HG03457 (cell line): ENCODE data around the gene P2RX6.
A peak's percentile ranks its signal among the peaks of the same experiment; 100 is the strongest.
"Not testable (repeated sequence)": the region's sequence is repeated elsewhere in the genome, so short reads cannot be mapped to it uniquely, and the experiment has no call there.

Experiments
- ATAC-seq: cut with Tn5 transposase; IDR thresholded peaks from one replicate; pipeline ENCODE4 v1.9.1; 2021; ENCODE audit warnings: moderate number of reproducible peaks; ENCODE audit not compliant: unreplicated experiment

Gene P2RX6

DNA sequence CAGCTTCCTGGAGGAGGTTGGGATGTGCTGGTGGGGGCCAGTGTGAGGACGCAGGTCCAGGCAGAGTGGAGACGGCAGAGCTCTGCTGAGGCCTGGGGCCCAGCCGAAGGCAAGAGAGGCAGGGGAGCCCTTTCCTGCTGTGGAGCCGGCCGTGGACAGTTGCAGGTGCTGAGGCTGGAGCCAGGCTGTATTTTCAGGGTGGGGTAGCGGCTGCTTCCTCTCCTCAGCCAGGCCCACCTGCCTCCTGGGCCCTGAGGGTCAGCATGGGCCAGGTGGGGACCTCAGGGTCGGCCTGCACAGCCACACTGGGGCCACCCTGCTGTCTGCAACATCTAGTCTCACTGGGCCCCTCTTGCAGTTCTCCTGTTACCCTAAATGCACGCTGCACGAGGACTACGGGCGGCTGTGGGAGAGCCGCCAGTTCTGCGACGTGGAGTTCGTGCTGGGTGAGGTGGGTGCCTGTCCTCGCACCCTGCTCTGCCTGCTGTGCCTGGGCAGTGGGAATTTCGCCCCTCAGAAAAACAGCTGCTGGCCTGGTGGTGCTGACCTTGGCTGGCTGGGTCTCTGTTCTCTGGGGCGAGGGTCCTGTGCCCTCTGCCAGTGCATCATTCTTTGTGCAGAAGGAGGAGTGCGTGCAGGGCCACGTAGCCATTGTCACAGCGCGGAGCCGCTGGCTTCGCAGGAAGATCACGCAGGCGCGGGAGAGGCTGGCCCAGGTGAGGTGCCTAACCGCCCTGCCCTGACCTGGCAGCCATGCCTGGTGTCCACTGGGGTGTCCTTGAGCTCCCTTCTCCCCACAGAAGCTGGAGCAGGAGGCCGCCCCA is 21.4 kb upstream of the P2RX6 start:
- ATAC-seq, result no peak

DNA sequence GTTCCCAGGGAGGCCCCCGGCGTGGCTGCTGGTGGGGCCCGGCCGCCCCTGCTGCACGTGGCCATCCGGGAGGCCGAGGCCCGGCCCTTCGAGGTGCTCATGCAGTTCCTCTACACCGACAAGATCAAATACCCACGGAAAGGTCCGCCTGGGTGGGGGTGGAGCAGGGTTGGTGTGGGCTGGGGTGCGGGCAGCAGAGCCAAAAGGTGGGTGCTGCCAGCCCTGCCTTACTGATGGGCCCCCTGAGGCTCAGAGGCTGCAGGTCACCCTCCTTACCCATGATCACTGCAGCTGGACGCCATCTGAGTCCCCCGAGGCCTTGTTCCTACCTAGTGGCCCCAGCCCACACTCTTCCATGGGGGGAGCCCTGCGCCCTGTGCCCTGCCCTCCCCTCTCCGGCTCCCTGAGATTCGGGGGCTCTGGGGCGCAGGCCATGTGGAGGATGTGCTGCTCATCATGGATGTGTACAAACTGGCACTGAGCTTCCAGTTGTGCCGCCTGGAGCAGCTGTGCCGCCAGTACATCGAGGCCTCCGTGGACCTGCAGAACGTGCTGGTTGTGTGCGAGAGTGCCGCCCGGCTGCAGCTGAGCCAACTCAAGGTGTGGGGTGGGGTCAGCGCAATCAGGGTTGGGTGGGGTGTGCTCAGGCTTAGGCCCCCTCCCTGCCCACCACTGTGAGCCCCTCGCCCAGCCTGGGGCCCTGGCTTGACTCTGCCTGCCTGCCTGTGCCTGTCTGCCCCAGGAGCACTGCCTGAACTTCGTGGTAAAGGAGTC is 20.6 kb upstream of the P2RX6 start:
- ATAC-seq, result no peak

DNA sequence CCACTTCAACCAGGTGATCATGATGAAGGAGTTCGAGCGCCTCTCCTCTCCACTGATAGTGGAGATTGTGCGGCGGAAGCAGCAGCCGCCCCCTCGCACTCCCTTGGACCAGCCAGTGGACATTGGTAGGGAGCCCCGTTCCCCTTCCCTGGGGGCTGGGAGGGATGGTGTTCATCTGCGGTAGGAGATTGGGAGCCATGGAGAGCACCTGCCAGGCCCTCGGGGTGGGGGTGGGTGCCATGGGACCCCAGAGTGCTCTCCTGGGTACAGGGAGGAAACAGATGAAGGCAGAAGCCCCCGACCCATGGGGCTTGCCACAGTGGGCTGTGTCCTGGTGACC is 20.1 kb upstream of the P2RX6 start:
- no peak for ATAC-seq

DNA sequence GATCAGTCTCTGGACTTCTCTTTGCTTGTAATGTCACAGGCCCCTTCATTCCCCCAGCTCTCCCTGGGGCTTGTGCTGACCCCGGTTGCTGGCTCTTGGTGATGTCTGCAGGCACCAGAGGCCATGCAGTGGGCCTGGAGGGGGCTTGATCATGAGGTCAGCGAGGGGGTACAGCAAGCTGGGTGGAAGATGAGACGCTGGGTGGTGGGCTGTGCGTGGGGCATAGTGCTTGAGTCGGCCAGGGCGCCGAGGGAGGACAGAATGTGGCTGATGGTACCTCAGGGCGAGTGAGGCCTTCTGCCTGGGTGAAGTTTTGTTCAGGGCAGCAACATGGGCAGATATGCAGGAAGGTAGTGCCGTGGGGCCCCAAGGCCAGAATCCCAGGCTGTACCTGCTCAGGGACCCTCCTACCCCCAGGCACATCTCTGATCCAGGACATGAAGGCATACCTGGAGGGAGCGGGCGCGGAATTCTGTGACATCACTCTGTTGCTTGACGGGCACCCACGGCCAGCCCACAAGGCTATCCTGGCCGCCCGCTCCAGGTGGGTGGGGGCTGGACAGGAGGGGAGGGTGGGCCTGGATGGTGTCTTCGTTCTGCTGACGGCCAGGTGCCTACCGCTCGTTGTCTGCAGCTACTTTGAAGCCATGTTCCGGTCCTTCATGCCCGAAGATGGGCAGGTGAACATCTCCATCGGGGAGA is 19.5 kb upstream of the P2RX6 start:
- ATAC-seq, result no peak

DNA sequence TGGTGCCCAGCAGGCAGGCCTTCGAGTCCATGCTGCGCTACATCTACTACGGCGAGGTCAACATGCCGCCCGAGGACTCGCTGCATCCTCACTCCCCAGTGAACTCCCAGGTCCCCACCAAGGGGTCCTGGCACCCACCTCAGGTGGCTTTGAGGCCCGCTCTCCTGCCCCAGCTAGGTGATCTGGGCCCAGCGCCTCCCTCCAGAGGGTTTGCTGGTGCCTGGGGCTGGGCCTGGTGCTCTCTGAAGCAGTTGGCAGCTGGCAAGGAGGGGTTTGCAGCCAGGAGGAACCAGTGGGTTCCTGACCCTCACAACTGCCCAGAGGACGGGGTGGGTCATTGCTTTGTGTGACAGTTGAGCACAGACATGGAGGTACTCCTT is 18.9 kb upstream of the P2RX6 start:
- ATAC-seq, result no peak

DNA sequence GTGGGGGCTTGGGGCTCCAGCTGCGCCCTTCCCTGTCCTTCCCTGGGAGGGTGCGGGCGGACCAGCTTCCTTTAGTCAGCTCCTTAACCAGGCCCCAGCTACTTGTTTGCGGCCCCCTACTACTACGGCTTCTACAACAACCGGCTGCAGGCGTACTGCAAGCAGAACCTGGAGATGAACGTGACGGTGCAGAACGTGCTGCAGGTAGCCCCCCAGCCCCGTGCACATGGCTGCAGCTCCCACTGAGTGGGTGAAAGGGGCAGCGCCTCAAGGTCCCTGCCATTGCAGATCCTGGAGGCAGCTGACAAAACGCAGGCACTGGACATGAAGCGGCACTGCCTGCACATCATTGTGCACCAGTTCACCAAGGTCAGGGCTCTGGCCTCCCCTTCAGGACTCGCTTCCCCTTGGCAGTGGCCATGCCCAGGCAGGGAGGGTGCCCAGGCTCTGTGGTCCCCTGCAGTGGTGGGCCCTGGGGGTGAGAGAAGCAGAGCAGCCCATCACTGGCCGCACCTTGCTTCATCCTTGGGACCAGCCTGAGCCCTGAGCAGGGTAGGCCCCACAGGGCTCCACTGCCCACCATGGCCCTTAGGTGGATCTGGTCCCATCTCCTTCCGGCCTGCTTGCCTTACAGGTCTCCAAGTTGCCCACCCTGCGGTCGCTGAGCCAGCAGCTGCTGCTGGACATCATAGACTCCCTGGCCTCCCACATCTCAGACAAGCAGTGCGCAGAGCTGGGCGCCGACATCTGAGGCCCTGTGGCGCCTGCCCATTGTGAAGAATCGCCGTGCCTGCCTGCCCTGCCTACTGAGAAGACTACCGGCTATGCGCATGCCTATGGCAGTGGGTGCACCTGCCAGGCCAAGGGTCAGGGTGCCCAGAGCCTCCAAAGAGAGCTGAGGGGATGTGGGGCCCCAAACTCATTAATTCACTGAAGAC is 18.1 kb upstream of the P2RX6 start:
- ATAC-seq, result no peak

DNA sequence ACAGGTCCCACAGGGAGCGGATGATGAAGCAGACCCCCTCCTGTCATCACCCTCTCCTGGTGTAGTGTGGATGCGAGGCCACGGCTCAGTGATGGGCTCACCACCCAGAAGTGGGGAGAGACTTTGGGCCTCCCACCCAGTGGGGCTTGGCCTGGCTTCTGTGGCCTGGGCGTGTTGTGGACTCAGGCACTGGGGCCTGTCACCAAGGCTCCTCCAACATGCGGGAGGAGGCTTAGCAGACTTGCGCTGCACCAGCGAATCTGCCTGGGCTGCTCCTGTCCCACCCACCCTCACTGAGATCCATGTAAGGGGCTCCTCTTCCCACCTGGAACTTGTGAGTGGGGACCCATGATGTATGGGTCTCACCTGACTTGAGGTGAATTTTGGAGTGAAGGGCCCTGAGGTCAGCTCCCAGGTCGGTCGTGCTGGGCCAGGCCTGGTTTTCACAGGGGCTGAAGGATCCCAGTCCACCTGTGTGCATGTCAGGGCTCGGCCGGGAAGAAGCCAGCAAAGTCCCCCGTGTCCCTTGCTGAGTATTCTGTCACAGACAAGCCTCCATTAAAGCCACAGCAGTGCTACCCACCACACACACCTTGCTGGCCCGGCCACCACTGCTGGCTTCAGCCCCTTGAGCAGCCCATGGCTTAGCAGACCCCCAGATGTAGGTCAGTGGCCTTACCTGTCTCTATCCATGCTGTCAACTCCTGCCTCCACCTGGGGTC is 17.3 kb upstream of the P2RX6 start:
- ATAC-seq, result no peak

DNA sequence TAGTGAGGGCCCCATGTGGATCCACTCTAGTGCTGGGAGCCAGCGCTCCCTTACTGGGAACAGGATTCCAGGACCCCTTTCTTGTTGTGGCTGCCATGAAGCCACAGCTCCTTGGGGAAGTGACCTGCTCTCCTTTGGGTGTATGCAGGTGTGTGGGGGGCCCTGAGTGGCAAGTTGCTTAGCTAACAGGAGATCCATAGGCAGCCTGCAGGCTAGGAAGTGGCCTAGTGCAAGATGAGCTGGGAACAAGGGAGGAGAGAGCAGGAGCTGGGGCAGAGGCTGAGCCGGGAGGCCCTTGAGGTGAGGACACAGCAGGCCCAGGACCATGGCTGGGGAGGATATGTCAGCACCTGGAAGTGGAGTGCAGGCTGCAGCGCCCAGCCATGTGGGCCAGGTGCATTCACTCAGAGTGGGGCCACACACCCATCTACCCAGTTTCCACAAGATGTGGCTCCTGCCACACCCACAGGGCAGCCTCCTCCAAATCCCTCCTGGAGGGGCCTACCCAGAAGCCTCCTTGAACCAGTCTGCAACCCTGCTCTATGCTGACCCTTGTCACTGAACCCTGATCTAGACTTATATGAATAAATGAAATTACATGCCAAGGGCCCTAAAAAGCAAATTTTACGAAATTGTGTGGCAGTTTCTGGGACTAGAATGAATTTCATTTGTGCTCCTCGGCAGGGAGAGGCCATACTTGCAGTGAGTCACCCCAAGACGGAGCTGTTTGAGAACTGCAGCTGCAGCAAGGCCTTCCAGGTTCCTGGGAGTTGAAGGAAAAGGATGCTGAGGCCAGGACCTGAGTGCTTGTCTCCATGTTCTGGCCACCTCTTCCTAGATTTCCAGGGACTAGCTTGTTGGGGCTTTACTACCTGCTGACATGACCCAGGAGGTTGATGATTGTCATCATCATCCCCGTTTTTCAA is 16.3 kb upstream of the P2RX6 start:
- no peak for ATAC-seq

DNA sequence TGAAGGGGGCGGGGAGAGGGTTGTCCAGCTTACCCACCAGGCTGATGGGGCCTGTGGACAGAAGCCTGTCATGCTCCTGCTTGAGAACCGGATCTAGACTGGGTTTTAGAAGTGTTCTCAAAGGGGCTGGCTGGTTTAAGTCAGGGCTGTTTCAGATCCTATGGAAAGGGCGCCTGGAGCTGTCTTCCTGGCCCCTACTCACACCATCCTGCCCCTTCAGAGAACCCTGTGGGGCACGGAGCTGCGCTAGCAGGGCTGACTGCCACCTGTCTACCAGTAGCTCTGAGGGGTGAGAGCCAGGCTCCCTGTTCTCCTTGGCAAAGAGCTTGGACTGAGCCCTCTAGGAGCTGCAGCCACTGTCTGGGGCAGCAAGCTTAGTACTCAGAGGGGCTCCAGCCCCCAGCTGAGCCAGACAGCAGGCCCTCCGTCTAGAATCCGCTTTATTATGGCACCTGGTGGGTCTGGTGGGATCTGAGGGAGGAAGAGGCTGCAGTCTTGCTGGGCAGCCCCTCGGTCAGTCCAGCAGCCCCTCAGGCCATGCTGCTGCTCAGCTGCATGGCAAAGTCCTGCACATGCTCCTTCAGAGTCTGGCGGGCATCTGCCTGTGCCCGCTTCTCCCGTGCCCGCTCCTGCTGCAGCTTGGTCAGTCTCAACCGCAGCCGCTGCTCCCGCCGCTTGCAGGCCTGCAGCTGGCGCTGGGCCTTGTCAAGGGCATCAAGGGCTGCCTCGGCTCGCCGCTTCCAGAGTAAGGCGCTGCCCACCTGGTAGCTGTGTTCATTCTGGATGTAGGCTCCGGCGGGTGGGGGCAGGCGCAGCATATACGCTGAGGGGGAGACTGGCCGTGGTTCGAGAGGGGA is 15.4 kb upstream of the P2RX6 start:
- ATAC-seq, result no peak

DNA sequence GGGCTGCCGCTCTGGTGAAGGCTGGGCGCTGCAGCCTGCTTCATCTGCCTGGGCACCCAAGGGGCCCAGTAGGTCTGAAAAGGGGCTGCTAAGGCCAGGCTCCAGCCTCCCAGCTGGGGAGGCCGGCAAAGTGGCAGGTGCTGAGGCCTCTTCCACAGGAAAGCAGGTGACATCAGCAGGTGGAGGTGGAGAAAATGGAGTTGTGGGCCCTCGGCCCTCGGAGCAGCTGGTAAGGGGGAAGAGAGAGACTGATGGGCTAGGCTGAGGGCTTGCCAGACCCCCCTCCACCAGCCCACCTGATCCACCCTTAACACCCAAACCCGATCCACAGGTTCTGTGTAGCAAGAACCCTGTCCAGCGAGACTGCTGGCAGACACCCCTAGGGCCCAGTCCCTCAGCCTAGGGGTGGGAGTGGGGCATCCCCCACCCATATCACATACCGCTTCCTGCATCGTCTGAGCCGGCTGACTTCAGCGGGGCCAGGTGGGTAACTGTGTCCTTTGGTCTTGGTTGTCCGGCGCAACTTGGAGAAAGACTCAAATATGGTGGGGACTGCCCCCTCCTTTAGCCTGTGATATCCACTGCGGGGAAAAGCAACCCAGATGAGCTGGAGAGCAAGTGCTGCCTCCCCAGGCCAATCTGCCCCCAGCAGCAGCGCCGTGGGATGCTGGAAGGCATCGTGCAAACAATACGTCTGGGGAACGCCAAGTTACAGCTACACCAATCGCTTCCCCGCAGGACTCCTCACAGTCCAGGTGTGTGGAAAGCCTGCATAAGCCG is 14.6 kb upstream of the P2RX6 start:
- no peak for ATAC-seq

DNA sequence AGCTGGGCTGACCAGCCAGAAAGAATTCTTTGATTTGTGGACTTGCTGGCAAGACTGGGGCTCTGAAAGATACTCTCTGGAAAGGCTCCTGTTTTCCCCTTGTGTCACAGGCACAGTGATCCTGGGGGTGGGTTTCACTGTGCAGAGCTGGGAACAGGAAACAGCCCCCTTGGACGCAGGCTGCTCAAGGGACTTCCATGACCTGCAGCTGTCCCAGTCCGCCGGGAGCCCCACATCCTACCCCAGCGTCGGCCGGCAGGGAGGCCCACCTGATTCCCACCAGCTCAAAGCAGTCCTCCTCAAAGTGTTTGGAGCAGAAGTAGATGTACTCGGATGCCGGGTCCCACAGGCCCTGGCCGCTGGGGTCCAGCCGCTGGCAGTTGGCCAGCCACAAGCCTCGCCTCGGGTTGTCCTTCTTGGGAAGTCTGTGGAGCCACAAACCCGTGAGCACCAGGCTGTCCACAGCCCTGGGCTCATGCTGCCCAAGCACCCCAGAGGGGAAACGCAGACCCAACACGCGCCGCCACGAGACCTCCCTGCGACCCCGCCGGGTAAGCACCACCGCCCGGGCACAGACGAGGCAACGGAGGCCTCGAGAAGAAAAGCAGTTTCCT is 13.9 kb upstream of the P2RX6 start:
- no peak for ATAC-seq

DNA sequence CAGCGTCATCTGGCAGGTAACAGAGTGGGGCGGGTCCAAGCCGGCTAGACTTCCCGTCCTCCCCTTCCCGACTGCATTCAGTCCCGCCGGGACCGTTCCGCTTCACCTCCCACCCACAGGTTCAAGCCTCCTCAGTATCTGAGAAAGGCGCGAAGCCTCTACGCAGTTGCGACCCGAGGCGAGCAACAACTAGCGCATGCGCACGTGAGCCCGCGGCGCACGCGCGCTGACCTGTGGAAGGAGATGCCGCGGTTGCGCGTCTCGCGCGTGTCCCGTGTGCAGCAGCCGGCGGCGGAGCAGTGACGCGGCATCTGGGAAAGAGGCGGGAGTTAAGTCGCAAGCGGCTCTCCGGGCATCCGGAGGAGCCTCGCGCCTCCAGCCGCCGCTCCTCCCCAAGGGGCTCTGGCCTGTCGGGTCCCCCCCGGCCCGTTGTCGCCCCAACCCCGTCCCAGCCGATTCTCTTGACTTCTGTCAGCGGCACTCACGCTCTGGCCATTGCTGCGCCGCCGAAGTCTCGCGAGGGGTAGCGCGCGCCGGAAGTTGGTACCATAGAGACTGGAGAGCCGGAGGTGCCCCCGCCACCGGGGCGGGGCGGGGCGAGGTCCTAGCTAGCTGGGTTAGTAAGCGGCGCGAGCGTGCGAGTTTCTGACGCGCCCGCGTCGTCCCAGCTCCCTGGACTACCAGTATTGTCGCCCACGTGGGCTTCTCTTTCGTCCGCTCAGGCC is 13.2 kb upstream of the P2RX6 start, which contains the start of gene THAP7:
Gene THAP7 (minus strand): TSS at position 518 of the 725 bp plus-strand sequence. CDS start 207 bp downstream, at position 311.
- peak; percentile 57 for ATAC-seq

DNA sequence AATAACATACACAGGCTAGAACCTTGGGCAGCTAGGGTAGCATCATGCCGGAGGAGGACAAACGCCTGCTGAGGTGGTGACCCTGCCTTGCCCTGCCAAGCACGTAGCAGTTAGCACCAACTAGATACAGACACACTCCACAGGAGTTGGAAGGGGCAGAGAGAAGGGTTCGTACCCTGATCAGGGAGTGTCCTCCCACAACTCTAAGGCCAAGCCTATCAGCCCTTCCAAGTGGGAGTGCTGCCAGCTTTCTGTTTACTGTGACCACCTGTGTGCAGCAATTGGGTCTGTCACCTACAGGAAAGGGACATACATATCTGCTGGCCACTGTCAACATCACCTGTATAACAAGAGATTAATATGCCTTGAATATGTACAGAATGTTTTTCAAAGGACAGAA is 11.2 kb upstream of the P2RX6 start:
- no peak for ATAC-seq

DNA sequence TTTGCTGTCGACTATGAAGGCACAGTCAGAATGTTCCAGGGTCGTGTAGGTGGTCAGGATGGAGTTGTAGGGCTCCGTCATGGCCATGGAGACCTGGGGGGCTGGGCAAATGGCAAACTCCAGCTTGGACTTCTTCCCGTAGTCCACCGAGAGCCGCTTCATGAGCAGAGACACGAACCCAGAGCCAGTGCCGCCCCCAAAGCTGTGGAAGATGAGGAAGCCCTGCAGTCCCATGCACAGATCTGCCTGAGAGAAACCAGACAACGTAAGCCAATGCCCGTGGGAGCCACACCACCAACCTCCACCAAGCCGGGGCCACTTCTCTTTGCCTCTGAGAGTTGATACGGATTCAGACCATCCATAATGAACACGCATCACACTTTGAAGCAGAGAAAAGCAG is 5.8 kb upstream of the P2RX6 start:
- not testable (repeated sequence) for ATAC-seq

DNA sequence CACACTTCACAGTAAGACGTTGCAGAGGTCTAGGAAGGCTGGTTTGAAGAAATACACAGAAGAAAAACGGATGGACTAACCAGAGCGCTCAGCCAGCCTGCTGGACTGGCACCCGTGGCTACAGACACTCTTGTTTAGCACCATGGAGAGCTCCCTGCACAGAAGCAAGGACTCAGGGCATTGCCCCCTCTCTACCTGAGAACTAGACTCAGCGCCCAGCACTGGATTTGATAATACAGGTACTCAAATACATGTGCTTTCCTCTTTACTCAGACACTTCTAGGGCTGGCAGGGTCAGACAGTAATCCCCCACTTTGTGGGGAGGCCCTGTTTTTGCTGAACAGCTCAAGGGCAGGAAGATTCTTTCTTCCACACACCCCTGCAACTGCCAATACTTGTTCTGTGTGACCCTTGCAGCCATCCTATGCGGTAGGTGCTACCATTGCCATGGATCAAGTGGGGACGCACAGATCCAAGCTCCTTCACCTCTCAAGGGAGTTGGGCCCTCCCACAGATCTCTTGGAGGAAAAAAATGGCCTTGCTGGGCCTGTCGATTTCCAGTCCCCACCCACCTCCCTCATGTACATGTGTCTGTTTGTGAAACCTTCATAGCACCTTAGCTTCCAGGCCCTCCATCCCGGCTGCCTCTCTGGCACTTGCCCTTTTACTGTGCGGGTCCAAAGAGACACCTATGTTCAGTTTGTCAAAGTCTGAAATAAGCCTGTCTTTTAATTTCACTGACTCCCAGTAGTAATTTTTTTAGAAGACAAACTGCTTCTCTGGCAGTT is 5.1 kb upstream of the P2RX6 start:
- ATAC-seq, result no peak
